Spleen (tissue), 7 donors: ENCODE data around the gene DGKA.

Experiments used
- CTCF ChIP-seq, 11 experiments: fragments of 200-600 bp in 7 of 11; fragments of 450-650 bp in 4 of 11; sonication (generic) in 4 of 11; IDR thresholded peaks in 8 of 11; conservative IDR thresholded peaks in 3 of 11; 1 replicate in 7 of 11; 2 replicates in 4 of 11; pipeline versions ENCODE4 v1.4.0 to v1.8.0; 2016 to 2021; ENCODE audit warnings: antibody characterized with exemption in 11 of 11, inconsistent platforms in 4 of 11, mild to moderate bottlenecking in 1 of 11
- POLR2A ChIP-seq, 3 donors: fragments of 450-650 bp; IDR thresholded peaks; one replicate each; pipeline ENCODE4 v1.5.1; 2017; ENCODE audit warnings: antibody characterized with exemption in 3 of 3, mild to moderate bottlenecking in 1 of 3
- donor health status: DM: no; HTN: no; CAD: no; lungs with moderate emphysema.
- donor health status: DM: no; HTN: no; CAD: no.
- donor health status: DM: no; HTN: no; CAD: no.

GRCh38 chr12:56001487-56002100 is 70.6 kb downstream of the DGKA start:
- no peak for TF ChIP-seq CTCF (IDR thresholded peaks at IDR 0.05 in 8 of 11, conservative IDR thresholded peaks at IDR 0.05 in 3 of 11)
- TF ChIP-seq POLR2A (IDR thresholded peaks at IDR 0.05): no peak
